HG02588 (cell line): Measurements from ENCODE around the gene ESR1.
"Not testable (repeated sequence)": the region's sequence is repeated elsewhere in the genome, so short reads cannot be mapped to it uniquely, and the experiment has no call there.

Source experiments
- ATAC-seq: cut with Tn5 transposase; IDR thresholded peaks from one replicate; pipeline ENCODE4 v1.9.1; 2021; ENCODE audit warnings: mild to moderate bottlenecking, moderate library complexity; ENCODE audit not compliant: unreplicated experiment

Gene ESR1

GRCh38 chr6:151885234-151885633 lies 77.8 kb downstream of the ESR1 start:
- no peak for ATAC-seq

GRCh38 chr6:151891524-151891923 lies 84.0 kb downstream of the ESR1 start:
- ATAC-seq, result no peak

DNA sequence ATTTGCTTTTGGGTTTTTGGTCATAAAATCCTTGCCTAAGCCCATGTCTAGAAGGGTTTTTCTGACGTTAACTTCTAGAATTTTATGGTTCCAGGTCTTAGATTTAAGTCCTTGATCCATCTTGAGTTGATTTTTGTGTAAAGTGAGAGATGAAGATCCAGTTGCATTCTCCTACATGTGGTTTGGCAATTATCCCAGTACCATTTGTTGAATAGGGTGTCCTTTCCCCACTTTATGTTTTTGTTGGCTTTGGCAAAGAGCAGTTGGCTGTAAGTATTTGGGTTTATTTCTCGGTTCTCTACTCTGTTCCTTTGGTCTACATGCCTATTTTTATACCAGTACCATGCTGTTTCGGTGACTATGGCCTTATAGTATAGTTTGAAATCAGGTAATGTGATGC lies 86.9 kb downstream of the ESR1 start:
- ATAC-seq, result not testable (repeated sequence)

- not testable (repeated sequence) for ATAC-seq
Measured at GRCh38 chr6:151899221-151899620, 91.7 kb downstream of the ESR1 start.

DNA sequence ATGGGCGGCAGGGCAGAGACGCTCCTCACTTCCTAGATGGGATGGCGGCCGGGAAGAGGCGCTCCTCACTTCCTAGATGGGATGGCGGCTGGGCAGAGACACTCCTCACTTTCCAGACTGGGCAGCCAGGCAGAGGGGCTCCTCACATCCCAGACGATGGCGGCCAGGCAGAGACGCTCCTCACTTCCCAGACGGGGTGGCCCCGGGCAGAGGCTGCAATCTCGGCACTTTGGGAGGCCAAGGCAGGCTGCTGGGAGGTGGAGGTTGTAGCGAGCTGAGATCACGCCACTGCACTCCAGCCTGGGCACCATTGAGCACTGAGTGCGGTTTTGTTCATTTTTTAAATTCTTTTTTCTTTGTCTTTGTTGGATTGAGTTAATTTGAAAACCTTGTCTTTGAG lies 92.3 kb downstream of the ESR1 start:
- ATAC-seq, result not testable (repeated sequence)

GRCh38 chr6:151900256-151900655 lies 92.8 kb downstream of the ESR1 start:
- ATAC-seq, result no peak

GRCh38 chr6:151901009-151901411 lies 93.5 kb downstream of the ESR1 start:
- ATAC-seq, result no peak

DNA sequence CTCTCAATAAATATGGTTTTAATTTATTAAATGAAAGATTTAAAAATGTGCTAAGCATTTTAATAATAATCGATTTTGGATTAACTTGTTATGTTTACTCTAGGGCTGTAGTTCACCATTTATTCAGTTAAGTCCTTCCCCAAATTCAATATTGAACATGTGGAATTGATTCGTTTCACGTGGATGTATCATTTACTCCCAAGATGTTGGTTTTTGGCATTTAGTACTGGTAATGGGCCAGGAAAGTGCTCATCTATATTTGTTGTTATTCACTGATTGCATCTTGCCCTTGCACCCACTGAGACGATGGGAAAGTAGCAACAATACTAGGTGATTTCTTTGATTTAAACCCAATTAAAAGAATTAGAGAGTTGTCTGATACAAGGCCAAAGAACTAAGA lies 97.1 kb downstream of the ESR1 start:
- ATAC-seq, result no peak

DNA sequence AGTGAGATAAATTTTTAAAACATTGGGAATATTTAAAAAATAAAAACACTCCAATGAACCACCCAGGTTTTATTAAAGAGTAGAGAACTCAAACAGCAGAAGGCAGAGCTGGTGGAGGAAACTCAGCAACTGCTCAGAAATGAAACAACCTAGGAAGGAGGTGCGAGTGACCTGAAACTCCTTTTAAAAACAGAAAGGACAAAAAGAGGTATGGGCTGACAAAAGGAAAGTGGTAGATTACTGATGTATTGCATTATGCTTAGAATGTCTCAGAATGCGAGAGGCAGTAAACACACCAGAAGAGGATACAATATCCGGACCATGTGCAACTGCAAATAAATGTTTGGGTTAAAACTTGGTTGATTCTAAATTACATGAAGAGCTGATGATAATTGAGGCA lies 97.6 kb downstream of the ESR1 start:
- no peak for ATAC-seq

DNA sequence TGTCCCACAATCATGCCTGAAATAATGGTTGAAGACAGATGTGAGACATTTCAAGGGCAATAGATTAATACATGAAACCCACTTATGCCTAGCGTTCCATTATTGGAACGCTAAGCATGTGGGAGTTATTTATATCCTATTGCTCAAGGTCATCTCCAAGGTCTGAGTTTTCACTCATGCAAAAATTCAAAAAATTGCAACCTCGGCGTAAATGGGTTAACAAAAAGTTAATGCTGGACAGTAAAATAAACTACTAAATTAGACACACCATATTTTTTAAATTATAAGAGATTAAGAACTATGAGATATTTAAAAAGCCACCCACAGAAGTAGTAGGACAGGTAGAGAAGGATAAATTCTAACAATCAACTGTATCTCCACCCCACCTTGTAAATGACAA lies 98.4 kb downstream of the ESR1 start:
- ATAC-seq, result no peak

DNA sequence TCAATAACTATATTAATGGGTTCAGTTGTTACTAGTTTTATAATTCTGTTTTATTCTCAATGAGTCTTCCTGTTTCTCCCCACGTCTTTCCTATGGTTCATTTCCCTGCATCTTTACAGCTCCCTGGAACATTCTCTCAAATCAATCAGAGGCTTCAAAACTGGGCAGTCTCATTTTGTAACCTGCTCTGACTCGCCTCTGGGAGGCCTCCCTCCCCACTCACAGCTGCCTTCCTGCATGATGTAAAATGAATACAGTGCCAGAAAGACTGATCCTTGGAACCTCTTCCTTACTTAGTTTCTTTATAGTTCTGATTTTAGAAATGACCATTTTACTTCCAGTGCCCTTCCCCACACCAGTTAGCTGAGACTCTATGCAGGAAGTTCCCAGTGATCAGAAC lies 103.9 kb downstream of the ESR1 start:
- no peak for ATAC-seq

- ATAC-seq, result no peak
Measured at GRCh38 chr6:151914484-151914883, 107.0 kb downstream of the ESR1 start.

DNA sequence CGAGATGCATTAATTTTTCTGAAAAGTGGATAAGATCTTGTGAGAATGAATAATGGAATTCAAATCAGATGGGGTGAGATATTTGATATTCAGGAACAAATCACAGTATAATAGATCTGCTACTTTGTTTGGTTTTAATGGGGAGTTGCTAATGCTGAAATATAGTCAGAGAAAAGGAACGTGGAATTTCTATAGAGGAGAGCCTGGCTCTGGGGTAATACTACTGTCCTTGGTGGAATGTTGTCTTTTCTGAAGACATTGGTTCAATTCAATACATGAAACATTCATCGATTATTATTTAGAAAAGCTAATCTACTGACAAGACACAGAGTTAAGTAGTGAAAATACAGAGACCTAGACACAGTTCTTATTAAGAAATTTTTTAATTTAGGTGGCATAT lies 108.6 kb downstream of the ESR1 start:
- no peak for ATAC-seq

DNA sequence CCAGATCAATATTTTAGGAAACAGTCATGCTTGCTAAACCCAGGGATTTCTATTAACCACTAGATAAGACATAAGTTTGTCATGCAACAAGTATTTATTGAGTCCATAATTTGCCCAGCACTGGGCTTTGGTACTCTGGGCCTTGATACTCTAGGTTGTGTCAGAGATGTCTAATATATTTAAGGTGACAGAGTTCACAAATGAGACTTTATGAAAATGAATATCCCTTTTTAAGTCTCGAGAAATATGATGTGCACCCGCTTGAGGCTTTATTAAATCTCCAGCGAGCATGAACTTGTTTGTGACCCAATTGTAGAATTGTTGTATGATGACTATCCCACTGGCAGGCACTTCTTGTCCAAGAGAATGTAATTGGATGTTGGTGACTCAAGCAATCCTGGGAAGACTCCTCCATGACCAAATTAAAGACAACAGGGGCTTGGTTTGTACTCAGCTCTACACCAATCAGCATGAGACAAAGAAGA lies 109.2 kb downstream of the ESR1 start:
- ATAC-seq, result no peak

- no peak for ATAC-seq
Measured at GRCh38 chr6:151917531-151918329, 110.2 kb downstream of the ESR1 start.

- no peak for ATAC-seq
Measured at GRCh38 chr6:151940307-151940706, 132.8 kb downstream of the ESR1 start.

- no peak for ATAC-seq
Measured at GRCh38 chr6:151948002-151948743, 140.7 kb downstream of the ESR1 start.

DNA sequence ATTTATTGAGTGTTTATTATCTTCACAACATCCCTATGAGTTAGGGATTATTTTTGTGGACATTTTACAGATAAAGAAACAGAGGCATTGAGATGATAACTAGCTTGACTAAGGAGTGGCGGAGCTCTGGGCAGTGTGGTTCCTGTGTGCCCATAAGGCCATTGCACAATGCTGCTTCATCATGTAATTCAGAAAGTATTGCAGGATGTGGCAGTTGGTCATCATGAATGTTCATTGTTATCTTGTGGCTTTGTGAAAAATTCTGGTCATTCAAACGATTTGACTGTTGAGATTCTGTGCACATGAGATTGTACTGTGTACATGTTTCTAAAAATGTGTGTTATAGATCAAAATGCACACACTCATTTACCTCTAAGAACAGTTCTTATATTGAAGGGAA lies 150.8 kb downstream of the ESR1 start:
- no peak for ATAC-seq

DNA sequence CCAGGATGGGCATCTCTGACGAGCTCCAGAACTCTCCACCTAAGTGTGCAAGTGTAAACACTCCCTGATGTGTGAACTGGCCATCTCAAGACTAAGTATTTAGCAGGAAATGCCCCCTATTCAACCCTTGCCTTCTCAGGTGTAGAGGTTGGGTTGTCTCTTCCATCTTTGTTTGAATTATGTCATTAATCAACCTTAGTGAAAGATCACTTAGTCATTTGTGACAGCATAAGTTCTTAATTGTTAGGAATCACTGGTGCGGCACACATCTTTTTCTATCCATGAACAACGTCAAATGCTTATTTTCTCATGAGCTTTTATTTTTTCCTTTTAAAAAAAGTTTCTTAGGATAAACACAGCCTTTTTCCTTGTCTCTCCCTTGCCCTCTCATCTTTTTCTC lies 151.6 kb downstream of the ESR1 start:
- ATAC-seq, result no peak

- ATAC-seq, result no peak
Measured at GRCh38 chr6:151961809-151962208, 154.3 kb downstream of the ESR1 start.

- ATAC-seq, result no peak
Measured at GRCh38 chr6:151962246-151962846, 154.9 kb downstream of the ESR1 start.

DNA sequence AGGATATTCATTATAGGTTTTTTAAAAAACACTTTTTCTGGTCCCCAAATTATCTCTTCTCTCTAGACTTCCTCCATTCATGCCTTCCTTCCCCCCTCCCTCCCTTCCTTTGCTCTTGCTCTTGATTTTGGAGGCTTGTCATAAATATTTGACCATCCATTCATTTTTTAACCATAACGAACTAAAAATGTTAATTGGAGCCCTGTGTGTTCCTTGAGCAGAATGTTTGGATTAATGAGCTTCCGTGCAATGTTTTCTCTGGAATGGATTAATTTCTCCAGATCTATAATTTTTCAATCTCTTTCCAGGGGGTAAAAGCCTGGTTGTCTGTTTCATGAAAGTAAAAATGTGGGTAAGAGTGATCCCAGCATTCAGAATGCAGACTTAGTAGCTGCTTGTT lies 155.5 kb downstream of the ESR1 start:
- ATAC-seq, result no peak
